Measurements from ENCODE around the gene ATXN7L1.

The ATXN7L1 gene

GRCh38 chr7:105642264-105642663, 234.1 kb downstream of the ATXN7L1 start:
- Histone ChIP-seq H3K4me3 (ENCODE audit: low read depth, low read length) (no peak overlapping the region), H3K36me3 (ENCODE audit: control insufficient read depth, insufficient read depth, low read length) (no peaks in the 10 kb centered on the region), H2AFZ (no peak overlapping the region), H3K4me1 (no peaks in the 10 kb centered on the region), H3K9ac (no peak overlapping the region), H3K79me2 (no peaks in the 10 kb centered on the region), H3K4me2 (ENCODE audit: low read length) (no peak overlapping the region), H3K9me3 (ENCODE audit: control insufficient read depth, low read length) (no peaks in the 10 kb centered on the region), H3K27ac (no peak overlapping the region), H3K27me3 (ENCODE audit: control insufficient read depth, insufficient read depth, low read length) (no peaks in the 10 kb centered on the region)
- TF ChIP-seq, protein P1, sequence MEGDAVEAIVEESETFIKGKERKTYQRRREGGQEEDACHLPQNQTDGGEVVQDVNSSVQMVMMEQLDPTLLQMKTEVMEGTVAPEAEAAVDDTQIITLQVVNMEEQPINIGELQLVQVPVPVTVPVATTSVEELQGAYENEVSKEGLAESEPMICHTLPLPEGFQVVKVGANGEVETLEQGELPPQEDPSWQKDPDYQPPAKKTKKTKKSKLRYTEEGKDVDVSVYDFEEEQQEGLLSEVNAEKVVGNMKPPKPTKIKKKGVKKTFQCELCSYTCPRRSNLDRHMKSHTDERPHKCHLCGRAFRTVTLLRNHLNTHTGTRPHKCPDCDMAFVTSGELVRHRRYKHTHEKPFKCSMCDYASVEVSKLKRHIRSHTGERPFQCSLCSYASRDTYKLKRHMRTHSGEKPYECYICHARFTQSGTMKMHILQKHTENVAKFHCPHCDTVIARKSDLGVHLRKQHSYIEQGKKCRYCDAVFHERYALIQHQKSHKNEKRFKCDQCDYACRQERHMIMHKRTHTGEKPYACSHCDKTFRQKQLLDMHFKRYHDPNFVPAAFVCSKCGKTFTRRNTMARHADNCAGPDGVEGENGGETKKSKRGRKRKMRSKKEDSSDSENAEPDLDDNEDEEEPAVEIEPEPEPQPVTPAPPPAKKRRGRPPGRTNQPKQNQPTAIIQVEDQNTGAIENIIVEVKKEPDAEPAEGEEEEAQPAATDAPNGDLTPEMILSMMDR (IDR thresholded peaks at IDR 0.05): no peak

- H3K9me3 ChIP-seq (ENCODE audit: control insufficient read depth, low read length): no peaks in the 10 kb centered on the region
- no peak overlapping the region for H3K9ac ChIP-seq
- no peaks in the 10 kb centered on the region for H3K4me1 ChIP-seq
- no peaks in the 10 kb centered on the region for H3K36me3 ChIP-seq (ENCODE audit: control insufficient read depth, insufficient read depth, low read length)
- no peak overlapping the region for H3K4me2 ChIP-seq (ENCODE audit: low read length)
- H3K27me3 ChIP-seq (ENCODE audit: control insufficient read depth, insufficient read depth, low read length): no peaks in the 10 kb centered on the region
- TF ChIP-seq, protein P1 (IDR thresholded peaks at IDR 0.05): no peak
- H3K27ac ChIP-seq: no peak overlapping the region
- H3K4me3 ChIP-seq (ENCODE audit: low read depth, low read length): no peak overlapping the region
- no peaks in the 10 kb centered on the region for H3K79me2 ChIP-seq
- H2AFZ ChIP-seq: no peak overlapping the region
Measured at GRCh38 chr7:105640956-105641810, 235.2 kb downstream of the ATXN7L1 start.

GRCh38 chr7:105639667-105640493, 236.5 kb downstream of the ATXN7L1 start:
- Histone ChIP-seq H3K79me2 (no peaks in the 10 kb centered on the region), H3K4me1 (no peaks in the 10 kb centered on the region), H3K9me3 (ENCODE audit: control insufficient read depth, low read length) (no peaks in the 10 kb centered on the region), H3K4me2 (ENCODE audit: low read length) (no peak overlapping the region), H3K36me3 (ENCODE audit: control insufficient read depth, insufficient read depth, low read length) (no peaks in the 10 kb centered on the region), H2AFZ (no peak overlapping the region), H3K9ac (no peak overlapping the region), H3K27me3 (ENCODE audit: control insufficient read depth, insufficient read depth, low read length) (no peaks in the 10 kb centered on the region), H3K27ac (no peak overlapping the region), H3K4me3 (ENCODE audit: low read depth, low read length) (no peak overlapping the region)
- TF ChIP-seq, protein P1 (IDR thresholded peaks at IDR 0.05): no peak

DNA sequence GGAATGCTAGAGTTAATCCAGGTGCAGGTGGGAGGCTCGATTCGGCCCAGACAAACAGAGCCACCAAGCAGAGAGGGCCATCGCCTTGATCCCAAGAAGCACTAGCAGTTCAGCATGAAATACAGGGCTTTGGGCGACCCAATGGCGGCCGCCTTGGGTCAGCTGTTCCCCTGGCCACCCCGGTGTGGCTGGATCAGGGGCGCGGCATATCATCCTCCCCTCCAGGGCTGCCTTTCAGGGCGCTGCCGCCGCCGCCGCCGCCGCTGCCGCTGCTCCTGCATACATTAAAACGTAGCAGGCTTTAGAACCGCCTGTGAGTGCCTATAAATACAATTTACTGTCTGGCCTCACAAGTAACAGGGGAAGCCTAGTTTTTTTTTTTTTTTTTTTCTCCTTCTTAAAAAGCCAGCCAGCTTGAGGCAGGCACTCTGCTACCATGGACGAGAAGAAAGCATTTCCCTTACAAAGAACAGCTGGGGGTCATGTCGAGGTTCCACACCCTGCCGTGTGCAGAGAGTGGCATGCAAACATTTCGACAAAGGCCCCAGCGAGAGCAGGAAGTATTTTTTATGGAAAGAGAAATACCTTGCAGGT, 237.4 kb downstream of the ATXN7L1 start:
- no peak overlapping the region for H3K27ac ChIP-seq
- H3K9ac ChIP-seq: no peak overlapping the region
- H3K9me3 ChIP-seq (ENCODE audit: control insufficient read depth, low read length): no peaks in the 10 kb centered on the region

More for the DNA sequence above, 237.4 kb downstream of the ATXN7L1 start:
- Histone ChIP-seq H2AFZ (no peak overlapping the region), H3K4me1 (no peaks in the 10 kb centered on the region), H3K36me3 (ENCODE audit: control insufficient read depth, insufficient read depth, low read length) (no peaks in the 10 kb centered on the region), H3K79me2 (no peaks in the 10 kb centered on the region), H3K27me3 (ENCODE audit: control insufficient read depth, insufficient read depth, low read length) (no peaks in the 10 kb centered on the region), H3K4me3 (ENCODE audit: low read depth, low read length) (no peak overlapping the region), H3K4me2 (ENCODE audit: low read length) (no peak overlapping the region)
- TF ChIP-seq, protein P1 (IDR thresholded peaks at IDR 0.05): no peak
